ENCODE measurements around the gene SLX9.

The SLX9 gene

DNA sequence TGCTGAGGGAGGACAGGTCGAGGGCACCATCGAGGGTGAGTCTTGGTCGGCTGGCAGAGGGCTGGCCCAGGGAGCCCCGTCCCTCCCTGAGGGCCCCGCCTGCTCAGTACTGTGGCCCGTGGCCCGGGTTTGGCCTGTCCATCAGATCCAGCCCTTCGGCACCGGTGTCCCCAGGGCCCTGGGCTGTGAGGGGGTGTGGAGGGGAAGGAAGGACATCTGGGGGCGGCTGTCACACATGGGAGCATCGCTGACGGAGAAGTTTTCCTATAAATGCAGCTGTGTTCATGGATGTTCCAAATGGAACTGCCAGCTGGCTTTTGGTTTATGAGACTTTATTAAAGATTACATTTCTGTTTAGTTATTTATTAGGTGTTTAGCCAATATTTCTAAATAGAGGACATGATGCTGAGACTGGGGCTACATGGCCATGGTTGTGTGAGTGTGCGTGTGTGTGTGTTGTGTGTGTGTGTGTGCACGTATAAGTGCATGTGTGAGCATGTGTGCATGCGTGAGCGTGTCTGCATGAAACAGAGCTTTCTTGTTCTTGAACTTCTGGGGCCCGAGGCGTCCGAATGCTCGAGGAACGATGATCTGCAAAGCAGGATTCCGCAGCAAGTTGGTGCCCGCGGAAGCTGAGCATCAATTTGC is 54.3 kb downstream of the SLX9 start:
- no peak for DNase-seq

DNA sequence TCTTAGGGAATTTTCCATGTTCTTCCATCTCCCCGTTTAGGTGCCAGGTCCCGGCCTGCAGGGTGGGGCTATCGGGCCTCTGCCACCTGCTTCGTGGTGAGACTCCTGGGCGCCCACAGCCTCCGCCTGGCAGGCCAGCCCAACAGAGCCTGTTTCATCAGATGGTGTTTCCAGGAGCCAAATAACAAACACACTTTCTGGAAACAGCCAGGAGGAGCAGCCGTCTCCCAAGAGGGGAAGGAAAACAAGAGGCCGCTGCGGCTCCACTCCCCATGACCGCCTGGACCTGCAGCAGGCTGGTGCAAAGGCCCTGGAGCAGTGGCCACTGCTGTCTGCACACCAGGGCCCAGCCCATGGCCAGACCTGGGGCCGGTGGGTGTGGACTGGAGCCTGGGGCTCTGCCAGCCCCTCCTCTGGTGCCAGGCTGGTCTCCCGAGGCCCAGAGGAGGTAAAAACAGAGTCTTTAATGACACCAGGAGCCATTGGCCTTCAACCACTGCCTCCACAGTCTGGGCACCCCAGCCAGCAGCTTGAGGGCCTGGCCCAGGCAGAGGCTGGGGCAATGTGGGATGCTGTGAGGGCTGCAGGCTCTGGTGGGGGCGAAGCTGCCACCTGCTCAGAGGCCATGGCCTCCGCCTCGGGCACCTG is 55.0 kb downstream of the SLX9 start:
- DNase-seq, result no peak

DNA sequence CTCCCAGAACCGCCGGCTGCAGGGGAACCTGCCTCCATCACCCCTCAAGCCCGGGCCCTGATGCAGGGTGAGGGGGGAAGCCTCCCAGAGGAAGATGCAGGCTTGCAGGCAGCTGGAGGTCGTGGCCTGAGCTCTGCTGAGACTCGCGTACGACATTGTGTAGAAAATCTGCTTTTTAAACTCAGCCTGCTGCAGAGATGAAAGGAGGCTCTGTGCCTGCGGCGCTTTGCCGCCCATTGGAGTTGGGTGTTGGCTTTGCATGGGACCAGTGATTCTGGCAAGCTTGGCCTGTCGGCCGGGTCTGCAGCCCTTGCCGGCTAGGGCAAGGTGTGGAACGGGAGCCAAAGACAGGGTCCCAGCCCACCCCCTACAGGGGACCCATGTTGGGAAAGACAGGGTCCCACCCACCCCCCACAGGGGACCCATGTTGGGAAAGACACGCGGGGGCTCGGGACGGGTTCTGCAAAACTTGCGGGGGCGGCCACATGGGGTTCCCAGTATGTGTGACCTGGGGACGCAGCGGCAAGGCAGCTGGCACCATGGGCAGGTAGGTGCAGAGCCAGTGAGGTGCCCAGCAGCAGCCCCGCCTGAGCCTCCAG is 55.6 kb downstream of the SLX9 start:
- DNase-seq, result no peak

DNA sequence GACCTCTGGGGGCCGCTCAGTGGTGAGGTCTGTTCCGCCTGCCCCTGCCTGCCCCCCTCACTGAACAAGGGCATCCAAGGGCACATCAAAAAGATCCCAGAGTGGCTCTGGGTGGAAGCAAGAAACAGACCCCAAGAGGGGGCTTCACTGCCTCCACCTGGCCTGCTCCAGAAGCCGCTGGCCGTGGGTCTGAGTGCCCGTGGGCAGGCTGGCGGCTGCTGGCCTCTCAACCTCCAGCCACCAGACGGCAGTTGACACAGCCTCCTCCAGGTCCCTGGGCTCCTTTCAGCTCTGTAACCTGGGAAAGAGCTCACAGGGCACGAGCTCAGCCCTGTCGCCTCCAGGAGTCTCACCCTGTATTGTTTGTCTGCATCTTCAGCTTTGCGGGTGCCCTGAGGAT is 56.3 kb downstream of the SLX9 start:
- DNase-seq, result no peak

DNA sequence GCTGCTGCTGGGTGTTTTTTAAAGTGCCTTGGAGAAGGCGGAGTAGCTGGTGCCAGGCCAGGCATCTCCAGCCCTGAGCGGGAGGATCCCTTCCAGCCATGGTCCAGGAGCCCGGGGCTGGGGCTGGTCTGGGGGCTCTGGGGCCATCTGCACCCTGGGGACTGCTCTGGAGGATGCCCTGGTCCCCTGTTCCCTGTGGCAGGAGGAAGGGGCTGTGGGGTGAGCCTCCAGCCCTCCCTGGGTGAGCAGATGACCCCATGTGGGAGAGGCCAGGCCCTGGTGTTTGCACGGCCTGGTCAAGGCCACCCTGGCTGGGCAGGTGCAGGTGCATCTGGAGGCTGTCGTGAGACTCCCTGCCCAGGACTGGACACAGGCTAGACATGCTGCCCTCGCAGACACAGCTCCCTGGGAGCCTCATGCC is 56.7 kb downstream of the SLX9 start:
- DNase-seq, result no peak

DNA sequence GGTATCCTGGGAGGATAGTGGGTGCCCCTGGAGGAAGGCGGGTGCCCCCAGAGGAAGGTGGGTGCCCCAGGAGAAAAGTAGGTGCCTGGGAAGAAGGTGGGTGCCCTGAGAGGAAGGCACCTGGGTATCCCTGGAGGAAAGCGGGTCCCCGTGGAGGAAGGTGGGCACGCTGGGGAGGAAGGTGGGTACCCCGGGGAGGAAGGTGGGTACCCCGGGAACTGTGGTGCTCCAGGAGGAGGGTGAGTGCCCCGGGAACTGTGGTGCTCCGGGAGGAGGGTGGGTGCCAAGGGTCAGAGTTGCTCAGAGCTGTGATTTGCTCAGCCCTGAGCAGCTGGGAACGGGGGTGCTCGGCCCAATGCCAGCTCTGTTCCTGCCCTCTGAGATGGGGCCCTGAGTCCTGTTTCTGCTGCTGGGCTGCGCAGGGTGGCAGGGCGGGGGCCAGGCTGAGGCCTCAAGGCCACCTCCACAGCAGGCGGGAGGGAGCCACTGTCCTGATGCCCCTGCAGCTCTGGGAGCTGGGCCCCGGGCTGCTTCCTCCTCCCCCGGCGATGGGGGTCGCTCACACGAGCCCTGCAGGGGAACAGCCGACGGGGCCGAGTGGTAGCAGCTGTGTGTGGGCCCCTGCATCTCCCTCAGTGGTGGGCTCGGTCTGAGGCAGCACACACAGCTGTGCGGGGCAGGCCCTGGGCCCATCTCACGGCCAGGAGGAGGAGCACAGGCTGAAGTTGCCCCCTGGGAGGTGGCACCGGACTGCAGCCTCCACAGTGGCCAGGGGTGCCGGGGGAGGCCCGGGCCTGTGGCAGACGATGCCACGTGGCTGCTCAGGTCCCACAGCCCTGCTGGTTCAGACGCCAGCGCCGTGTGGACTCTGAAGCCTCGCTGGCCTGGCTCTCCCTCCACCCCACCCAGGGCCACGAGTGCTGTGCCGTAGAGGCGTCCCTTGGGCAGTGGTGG is 57.4 kb downstream of the SLX9 start:
- DNase-seq, result no peak

DNA sequence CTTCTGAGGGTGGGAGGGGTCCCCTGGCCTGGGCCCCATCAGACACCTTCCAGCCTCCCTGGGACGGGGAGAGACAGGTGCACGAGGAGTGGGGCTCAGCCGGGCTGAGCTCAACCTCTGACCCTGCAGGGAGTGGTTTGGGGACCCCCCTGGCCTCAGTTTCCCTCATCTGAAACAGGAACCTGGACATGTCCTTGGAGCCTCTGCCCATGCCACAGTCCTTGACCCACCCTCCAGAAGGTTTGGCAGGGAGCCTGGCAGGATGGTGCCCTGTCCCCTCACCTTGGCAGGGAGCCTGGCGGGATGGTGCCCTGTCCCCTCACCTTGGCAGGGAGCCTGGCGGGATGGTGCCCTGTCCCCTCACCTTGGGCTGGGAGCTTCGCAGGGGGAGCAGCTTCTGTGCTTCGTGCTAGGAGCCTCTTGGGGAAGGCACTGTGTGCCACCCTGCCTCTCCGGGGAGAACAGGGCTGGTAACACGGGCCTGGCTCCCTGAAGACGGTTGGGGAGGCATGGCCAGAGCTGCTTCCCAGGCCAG is 58.3 kb downstream of the SLX9 start:
- no peak for DNase-seq

DNA sequence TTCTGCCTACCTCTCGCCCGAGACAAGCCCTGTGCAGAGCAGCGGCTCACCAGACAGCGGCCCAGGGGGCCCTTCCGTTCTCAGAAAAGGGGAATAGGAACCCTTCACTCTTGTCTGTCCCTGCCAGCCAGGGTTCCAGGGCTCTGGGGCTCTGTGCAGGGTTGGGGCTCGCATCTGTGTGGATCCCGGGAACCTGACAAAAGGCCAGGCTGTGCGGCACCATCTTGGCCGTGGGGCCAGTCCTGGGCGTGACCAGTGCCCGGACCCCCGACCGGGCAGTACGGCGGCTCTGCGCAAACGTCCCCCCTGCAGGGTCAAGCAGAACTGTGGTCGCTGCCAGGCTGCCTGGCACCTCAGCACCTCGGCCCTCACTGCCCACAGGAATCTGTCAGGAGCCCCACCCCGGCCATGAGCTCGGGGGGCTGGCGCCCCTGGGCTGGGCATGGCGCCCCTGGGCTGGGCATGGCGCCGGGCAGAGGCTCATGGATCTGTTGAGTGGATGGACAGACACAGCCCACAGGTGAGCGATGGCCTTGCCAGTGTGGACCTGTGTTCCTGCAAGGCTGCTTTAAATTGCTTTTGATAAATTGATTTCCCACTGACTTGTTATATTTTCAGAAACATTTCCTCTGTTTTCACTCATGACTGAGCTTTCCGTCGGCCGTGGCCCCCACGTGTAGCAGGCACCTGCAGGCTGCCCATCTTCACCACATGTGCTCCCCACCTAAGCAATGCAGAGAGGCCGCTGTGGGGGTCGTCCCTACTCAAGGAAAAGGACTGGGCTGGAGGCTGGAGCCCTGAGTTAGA is 59.0 kb downstream of the SLX9 start:
- no peak for DNase-seq

DNA sequence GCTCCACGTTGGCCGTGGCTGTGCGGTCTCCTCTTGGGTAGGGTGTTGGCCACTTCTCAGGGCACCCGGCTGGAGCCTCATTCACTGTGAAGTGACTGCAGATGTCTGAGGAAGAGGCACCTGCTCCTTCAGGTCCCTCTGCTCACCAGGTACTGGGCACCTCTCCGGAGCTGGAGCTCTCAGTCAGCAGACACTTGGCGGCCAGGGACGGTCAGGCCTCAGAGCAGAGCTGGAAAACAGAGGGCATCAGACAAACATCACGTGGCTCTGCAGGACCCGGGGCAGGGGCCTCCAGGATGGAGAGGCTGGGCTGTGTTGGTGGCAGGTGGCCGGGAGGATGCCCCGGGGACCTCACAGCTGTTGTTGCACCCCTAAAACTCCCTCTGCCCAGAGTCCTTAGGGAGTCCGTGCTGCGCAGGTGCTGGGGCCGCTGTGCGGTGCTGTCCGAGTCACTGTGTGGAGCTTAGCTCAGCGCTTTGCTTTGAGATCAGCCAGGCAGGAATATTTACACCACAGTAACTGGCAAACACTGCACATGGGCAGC is 59.7 kb downstream of the SLX9 start:
- DNase-seq, result no peak

DNA sequence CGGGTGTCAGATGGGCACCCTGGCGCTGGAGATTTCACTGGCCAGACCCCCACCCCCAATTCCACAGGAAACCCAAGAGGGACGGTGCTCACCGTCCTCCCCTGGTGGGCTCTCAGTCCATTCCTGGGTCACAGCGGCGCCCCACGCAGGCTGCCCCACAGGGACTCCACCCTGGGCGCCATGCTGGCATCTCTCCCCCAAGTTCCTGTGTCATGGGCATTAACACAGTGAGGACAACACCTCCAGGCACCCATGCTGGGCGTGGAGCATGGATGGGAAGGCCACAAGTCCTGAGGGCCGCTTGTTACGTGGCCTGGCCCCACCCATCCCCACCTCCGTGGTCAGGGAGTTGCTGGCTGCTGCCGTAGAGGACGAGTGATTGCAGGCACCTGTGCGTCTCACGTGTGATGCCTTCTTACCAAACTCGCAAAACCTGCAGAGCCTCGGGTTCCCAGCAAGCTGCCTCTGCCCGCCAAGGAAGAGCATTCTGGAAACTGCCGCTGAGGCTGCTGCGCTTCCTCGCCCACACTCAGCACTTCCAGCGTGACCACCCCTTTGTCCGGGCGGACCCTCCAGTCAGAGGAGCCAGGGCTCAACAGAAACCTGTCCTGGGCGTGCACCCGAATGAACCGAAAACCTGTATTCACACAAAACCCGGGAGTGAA is 60.3 kb downstream of the SLX9 start:
- no peak for DNase-seq

DNA sequence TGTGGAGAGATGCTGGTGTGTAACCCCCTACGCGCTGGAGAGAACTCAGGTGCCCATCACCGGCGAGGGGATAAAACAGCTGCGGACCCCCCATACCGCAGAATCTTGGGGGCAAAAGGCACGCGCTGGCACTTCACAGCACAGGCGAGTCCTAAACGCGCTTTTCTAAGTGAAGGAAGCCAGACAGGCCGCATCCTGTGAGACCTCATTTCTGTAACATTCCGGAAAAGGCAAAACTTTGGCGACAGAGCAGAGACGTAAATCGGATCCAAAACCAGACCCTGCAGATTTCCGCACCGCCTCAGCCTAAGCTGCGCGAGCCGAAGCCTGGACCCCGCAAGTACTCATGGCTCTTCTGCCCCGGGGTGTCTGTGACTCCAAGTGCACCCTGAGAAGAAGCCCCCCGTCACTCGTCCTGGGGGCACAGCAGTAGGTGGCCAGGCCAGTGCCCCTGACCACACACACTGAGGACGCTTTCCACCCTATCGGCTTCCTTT is 60.9 kb downstream of the SLX9 start:
- DNase-seq, result no peak

DNA sequence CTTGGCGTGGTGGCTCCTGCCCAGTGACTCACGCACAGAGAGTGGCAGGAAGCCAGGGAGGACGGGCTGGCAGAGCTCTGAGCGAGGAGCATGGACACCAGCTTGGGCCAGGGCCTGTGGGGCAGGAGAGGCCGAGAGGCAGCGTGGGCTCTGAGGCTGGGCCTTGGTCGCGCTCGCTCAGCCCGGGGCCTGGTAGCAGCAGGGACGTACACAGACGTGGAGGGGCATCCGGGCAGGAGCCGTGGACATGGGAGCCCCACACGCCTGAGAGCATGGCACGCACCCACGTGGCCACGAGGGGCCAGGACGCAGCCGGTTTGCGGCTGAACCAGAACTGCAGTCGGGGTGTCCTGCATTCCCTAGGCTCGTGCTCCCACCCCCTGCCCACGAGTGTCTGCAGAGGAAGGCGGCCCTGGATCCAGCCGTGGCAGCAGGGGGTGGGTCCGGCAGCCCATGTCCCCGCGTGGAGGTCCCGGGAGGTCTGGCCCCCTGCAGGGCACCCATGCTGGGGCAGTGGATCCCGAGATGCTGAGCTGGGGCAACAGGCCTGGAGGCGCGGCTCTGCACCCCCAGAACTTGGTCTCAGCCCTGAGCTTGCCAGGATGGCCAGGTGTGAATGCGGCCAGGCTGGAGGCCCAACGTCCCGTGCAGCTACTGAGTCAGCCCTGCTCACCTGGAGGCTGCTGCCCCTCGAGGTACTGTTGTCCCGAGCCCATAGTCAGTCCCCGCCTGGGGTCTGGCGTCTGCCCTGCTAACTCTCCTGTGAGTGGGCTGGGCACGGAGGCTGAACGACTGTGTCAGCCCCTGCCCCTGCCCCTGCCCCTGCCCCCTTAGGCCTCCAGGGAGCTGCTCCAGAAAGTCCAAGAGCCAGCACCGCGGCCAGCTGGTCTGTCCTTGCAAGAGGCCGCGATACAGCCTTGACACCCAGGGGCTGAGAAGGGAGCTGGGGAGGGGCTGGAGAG is 61.6 kb downstream of the SLX9 start:
- peak; percentile 39 for DNase-seq

DNA sequence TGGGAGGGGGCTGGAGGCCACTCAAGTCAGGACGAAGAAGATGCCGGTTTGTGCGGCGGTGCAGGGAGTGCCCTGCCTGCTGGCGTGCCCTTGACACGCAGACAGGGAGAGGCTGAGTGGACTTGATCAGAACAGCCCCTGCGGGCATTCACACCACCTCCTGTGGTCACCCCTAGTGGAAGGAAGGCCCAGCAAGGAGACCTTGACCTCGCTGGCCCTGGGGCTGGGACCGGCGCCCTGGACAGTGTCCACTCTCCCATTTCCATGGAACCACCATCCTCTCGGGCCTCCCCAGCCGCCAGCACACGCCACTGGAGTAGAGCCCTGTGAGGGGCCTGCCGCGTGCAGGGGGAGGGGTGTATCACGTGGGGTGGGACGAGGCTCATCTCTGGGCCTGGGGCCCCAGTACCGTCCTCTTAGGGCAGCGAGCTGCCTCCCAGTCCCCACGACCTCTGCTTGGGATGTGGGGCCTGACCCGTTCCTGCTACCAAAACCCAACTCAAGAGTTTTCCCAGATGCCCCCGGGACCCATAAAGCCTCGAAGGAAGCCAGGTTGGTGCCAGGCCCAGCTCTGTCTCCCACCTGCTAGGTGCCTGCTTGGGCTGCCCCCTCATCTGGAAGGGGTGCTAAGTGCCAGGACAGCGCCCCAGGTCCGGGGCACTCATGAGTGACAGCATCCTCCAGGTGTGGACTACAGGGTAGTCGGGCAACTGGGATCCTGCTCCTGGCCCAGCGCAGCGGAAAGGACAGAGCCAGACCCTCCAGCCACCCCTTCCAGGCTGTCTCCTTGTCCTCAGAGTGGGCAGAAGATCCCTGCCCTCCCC is 62.8 kb downstream of the SLX9 start:
- DNase-seq, result no peak

DNA sequence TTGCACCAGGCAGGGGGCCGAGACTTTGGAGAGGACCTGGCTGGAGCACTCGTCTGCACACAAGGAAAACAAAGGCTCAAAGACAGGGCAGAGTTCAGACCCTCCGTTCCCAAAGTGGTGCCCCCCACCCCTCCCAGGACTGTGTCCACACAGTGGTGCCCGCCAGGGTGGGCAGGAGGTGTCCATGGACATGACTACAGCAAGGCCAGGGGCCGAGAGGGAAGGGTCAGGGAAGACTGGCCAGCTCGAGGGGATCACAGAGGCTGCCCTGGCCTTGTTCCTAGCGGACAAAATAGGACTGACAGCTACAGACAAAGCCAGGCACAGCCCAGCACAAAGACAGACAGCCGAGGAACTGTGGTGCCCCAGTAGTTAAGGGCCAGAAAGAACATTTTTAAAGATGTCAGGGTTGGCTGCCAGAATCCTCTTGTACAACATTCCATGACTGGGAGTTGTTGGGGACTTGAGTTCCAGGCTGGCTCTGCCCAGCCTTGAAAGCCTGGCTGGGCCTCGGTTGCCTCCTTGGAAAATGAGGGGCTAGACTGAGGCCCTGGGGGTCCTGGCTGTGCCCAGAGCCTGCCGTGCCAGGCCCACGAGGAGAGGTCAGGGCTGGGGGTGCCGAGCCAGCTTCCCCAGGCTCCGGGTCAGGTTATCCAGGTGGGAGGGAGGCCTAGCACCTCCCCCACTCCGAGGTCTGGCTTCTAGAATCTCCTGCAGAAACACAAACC is 63.7 kb downstream of the SLX9 start:
- no peak for DNase-seq

DNA sequence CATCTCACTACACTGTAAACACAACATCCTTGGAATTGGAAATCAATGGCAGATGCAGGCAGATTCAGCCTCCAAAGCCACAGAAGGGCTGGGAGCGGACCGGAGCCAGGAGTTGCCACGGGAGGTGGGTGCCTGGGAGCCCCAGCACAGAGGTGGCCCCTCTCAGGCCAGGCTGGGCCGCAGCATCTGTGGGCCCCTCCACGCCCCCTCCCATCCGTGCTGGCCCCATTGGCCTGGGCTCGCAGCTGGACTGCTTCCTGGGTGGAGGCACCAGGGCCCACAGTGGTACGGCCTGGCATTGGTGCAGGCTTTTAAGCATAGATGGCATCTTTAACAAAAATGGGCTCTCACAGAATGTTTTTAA is 64.2 kb downstream of the SLX9 start:
- DNase-seq, result no peak

DNA sequence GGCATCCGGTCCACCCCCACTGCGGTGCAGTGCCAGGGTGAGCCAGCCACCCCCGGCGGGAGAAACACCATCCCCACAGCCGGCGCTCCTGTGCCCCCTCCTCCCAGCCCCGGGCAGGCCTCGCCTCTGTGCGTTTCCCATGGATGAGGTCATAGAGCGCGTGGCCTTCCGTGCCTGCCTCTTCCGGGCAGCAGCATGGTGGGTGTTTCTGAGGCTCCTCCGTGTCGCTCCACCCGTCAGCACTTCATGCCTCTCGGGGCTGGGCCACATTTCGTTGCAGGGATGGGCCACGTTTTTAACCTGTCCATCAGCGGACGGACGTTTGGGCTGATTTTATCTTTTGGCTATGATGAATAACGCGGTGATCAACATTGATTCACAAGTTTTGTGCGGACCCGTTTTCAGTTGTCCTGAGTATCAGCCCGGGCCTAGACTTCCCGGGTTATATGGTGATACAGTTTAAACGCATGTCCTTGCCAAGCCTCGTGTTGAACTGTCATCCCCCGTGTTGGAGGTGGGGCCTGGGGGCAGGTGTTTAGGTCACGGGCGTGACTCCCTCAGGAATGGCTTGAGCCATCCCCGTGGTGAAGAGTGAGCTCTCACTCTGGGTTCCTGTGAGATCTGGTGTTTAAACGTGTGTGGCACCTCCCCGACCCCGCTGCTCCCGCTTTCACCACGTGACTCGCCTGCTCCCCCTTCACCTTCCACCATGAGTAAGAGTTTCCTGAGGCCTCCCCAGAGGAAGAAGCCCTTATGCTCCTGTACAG is 64.8 kb downstream of the SLX9 start:
- DNase-seq, result no peak

DNA sequence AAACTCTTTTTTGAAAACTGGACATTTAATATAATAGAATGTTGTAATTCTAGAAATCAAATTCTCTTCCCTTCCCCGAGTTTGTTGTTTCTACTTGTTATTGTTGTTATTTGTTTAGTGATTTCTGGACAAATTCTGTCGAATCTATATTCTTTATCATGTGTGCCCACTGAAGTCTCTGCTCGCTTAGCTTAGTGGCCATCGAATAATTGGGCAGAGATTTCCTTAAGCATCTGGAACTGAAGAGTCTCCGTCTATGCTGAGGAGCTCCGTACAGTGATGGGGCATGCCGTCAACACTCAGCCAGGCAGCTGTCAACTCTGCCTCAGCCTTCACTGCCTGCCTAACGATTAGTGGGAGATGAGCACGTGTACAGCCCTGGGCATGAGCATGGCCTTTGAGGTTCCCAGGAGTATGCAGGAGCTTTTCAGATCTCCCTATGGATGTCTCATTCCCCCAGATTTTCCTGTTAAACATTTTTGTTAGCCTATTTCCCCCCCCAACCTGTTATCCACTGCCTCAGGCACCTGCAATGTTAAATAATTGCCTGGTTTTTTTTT is 66.8 kb downstream of the SLX9 start:
- DNase-seq, result no peak

All from fibroblast of upper back skin (primary cell).